HG03342 (cell line): ENCODE measurements around the gene ATP5PO.

Source experiments
- ATAC-seq: cut with Tn5 transposase; IDR thresholded peaks from one replicate; pipeline ENCODE4 v1.9.1; 2021; ENCODE audit warnings: mild to moderate bottlenecking, moderate library complexity; ENCODE audit not compliant: unreplicated experiment

ATP5PO gene

GRCh38 chr21:33901412-33902288 lies 14.0 kb downstream of the ATP5PO start:
- ATAC-seq = no peak

DNA sequence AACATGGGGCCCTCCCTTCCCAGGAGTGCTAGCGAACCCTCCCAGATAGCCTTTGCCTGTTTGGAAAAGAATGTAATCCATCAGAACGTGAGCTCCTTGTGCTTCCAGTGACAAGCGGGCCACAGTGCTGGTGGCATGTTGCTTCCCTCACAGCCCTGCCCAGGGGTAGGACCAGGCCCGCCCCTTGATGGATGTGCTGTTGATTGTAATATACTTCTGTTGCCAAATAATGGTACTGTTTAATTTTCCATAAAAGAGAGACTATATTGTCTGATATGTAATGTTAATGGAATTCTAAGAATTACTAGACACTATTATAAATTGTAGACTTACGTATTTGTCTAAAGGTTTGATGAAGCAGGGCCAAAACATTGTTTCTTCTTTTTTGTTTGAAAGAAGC lies 16.4 kb downstream of the ATP5PO start:
- no peak for ATAC-seq

DNA sequence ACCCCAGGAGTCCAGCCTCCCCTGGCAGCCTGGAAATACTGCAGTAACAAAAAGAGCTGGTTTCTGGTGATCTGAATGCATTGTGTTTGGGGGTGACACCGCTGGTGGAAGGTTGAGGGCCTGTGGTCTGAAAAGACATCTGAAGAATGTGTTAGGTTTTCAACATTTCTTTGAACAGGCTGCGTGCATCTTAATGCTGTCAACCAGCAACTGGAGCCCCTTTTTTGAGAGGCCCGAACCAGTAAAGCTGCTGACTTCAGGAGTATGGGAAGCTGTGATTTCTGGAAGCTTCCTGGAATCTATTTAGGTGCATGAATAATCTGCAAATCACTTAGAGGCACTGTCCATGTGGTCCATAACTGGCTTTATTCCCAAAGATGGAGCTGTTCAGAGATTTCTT lies 17.0 kb downstream of the ATP5PO start:
- ATAC-seq = no peak

DNA sequence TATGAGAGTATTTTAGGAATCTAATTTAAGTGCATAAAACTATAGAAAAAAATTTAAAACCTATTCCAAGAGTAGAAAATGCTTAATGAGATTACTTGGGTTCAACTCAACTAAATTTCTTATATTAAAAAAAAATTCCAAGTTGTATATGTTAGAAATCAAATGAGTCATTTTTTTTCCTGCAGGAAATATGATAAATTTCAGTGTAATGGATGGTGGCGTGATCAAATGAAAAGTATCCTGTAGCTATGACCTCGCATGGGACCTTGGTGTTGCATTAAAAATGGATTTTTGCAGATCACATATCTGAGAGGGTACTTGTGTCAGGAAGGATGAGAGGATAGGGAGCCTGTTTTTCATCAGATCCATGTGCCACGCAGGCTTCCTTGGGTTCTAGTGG lies 17.9 kb downstream of the ATP5PO start:
- ATAC-seq = no peak

- ATAC-seq = no peak
Observed at GRCh38 chr21:33897098-33897497, 18.5 kb downstream of the ATP5PO start.

- ATAC-seq = no peak
Observed at GRCh38 chr21:33896691-33897090, 18.9 kb downstream of the ATP5PO start.

- ATAC-seq = no peak
Observed at GRCh38 chr21:33895356-33895755, 20.2 kb downstream of the ATP5PO start.

DNA sequence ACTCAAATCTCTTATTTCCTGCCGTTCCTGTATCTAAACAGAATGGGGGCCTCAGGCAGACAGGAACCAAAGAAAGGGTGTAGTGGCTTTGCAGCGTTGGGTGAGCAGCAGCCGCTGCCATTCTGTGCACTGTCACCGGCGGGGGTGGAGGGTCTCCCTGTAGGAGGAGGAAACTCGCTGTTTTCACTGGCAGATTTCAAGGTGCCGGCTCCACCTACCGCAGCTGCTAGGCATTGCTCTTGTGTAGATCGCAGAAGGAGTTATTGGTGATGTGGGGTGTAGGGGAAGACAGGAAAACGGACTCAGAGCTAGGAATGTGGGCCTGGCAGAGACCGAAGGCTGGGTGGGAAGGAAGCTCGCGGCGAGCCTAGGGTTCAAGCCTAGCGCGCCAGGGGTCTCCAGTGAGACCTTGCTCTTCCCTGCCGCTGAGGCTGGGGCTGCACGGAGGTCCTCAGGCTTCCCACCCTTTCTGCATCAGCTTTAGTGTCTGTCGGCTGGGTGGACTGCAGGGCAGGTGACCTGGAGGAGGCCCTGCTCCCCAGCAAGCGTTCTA lies 20.8 kb downstream of the ATP5PO start:
- no peak for ATAC-seq

DNA sequence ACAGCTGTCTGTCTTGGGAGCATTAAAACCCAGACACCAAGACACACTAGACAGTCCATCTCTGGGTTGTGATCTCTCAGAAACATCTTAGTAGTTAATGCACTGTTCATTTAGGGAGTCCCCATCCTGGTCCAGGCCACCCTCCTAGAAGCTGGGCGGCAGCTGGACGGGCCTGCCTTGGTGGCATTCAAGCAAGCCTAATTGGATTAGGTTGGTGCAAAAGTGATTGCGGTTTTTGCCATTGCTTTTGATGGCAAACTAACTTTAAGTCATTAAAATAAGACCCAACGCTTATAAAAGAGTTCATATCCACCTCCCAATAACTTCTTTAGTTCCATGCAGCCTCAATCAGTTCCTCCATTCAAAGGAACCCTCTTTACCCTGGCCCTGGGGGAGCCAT lies 21.7 kb downstream of the ATP5PO start:
- no peak for ATAC-seq

DNA sequence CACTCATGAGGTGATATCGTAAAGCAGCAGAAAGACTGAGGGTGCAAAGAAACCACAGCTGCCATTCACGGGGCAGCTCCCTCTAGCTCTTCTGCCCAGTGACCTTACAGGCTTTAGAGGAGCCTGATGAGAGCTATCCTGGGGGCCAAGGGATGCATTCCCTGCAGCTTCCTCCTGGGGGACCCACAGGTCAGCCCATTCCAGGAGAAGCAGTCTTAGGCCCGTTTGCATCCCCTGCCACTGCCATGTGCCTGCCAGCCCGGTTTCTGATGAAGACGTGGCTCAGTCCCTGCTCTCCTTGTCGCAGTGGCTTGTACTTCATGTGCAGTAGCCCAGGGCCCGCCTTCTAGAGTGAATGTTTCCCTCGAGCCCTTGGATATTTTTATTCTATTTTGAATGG lies 22.8 kb downstream of the ATP5PO start:
- ATAC-seq = no peak

- ATAC-seq = no peak
Observed at GRCh38 chr21:33890187-33890586, 25.4 kb downstream of the ATP5PO start.

DNA sequence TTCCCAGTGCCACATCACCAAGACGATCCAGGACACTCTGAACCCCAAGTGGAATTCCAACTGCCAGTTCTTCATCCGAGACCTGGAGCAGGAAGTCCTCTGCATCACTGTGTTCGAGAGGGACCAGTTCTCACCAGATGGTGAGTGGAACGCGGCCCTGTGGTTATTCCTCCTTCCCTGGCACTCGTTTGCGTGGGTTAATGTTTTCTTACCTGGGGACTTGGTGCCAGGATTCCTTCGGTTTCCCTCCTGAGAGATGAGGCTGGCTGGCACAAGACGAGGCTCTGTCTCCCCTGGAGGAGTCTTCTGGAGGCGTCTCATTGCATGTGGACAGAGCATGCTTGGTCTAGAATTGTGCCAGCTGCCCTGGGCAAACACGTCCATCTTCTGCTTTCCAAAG lies 29.3 kb downstream of the ATP5PO start:
- ATAC-seq = no peak

DNA sequence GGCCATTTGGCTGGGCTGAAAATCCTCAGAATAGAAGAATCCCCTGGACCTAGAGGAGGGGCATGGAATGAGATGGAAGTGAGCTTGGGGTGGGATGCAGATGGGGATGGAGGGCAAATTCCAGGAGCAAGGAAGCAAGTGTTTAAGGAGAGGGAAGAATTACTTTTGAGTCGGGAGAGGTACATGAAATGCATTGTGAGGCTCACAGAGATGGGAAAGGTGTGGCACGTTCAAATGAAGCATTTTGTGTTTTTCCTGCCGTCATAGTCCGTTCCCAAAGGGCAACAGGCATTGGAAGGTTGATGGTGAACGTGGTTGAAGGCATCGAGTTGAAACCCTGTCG lies 30.5 kb downstream of the ATP5PO start:
- ATAC-seq = no peak

DNA sequence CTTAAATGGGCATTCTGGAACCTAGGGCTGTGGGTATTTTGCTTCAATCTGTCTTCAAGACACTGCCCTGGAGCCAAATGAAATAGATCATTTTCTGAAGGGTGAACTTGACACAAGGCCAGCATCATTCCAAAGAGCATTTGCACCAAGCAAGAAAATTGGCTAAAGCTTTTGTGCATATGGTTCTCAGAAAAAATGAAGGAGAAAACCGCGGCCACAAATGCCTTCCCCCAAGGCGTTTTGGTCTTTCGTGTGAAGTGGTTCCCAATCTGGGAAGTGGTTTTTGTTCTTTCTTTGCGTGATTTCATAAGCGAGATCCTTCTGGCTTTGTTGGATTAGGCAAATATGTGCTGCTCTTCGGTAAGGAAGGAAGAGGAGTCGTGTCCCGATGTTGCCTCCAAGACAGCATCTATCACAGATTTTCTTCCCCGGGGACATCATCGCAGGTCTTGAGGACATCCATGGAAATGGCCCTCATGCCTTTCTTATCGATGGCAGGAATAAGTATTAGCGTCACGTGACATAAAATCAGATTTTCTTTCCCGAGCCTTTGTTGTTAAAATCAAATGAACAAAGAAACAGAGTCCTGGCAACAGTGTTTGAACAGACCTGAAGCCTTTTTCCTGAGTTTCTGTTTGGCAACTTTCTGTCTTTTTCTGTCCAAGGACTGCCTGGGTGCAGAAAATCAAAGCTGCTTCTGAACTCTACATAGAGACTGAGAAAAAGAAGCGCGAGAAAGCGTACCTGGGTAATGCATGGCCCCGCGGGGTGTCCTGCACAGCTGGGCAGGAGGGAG lies 31.0 kb downstream of the ATP5PO start:
- no peak for ATAC-seq

DNA sequence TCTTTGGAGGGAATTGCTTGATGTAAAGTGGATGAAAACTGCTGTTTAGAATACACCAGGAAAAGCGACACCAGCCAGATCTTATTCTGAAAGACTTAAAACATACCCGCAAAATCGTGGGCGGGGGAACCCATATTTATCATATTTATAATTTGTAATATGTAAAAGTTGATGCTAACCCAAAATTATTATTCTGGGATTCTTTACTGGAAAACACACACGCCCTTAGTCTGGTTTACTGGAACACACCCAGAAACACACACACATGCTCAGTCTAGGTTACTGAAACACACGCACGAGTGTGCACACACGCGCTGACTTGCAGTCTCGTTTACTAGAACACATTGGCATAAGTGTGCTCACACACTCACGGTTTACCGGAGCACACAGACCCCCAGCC lies 32.5 kb downstream of the ATP5PO start:
- no peak for ATAC-seq

DNA sequence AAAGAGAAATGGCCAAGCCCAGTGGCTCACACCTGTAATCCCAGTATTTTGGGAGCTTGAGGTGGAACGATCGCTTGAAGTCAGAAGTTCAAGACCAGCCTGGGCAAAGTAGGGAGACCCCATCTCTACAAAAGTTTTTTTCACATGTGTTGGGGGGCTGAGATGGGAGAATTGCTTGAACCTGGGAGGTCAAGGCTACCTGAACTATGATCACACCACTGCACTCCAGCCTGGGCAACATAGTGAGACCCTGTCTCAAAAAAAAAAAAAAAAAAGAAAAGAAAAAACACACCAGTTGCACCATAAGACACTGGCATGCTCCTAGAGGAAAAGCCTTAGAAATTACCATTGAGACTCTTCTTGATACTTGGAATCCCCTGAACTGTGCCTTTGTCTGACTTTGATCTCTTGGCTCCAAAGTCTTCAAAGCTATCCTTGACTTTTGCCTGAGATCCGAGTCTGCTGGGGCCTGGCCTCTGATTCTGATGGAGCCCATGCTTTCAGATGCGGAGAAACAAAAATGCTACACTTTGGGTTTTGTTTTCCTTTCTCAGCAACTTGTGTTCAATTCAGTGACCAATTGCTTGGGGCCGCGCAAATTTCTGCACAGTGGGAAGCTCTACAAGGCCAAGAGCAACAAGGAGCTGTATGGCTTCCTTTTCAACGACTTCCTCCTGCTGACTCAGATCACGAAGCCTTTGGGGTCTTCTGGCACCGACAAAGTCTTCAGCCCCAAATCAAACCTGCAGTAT lies 33.7 kb downstream of the ATP5PO start:
- no peak for ATAC-seq

- no peak for ATAC-seq
Observed at GRCh38 chr21:33880626-33881025, 35.0 kb downstream of the ATP5PO start.

DNA sequence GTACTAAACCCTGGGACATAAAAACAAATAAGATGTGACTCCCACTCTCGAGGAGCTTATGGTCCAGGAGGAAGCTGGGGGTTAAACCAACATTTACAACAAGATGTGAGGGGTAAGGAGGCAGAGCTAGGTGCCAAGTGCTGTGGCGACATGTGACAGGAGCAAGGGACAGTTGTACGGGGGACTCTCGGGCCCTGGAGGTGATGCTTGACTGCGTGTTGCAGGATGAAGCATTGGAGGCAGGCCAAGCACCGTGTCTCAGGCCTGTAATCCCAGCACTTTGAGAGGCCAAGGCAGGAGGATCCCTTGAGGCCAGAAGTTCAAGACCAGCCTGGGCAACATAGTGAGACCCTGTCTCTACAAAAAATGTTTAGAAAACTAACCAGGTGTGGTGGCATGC lies 36.8 kb downstream of the ATP5PO start:
- no peak for ATAC-seq

- ATAC-seq = no peak
Observed at GRCh38 chr21:33875026-33875695, 40.4 kb downstream of the ATP5PO start.

- ATAC-seq = no peak
Observed at GRCh38 chr21:33874161-33874560, 41.4 kb downstream of the ATP5PO start.
